Esophagus (tissue), 2 donors: ENCODE data around the gene SBK3. TPM values are rescaled to one million over a fixed set of nuclear protein-coding genes. Genes with fewer than 3 reads are reported as not detected.

Experiments used
- H3K27ac ChIP-seq, 2 donors: one replicate each; pipeline ENCODE4 v1.5.1; 2013; ENCODE audit warnings: low read depth in 2 of 2, mild to moderate bottlenecking in 2 of 2, inconsistent platforms in 1 of 2, low read length in 1 of 2, moderate library complexity in 1 of 2
- H3K27me3 ChIP-seq, 2 donors: one replicate each; pipeline ENCODE4 v1.6.1; 2013; ENCODE audit warnings: low read length in 2 of 2, control low read depth in 1 of 2, mild to moderate bottlenecking in 1 of 2; ENCODE audit not compliant: insufficient read depth in 2 of 2, control insufficient read depth in 1 of 2
- H3K36me3 ChIP-seq, 2 donors: one replicate each; pipeline ENCODE4 v1.6.1; 2013; ENCODE audit warnings: low read length in 1 of 2; ENCODE audit not compliant: control insufficient read depth in 2 of 2, insufficient read depth in 2 of 2
- H3K4me1 ChIP-seq, 2 donors: one replicate each; pipeline ENCODE4 v1.6.1; 2013; ENCODE audit warnings: low read length in 1 of 2; ENCODE audit not compliant: control insufficient read depth in 2 of 2, insufficient read depth in 2 of 2
- H3K4me3 ChIP-seq, 2 donors: one replicate each; pipeline ENCODE4 v1.5.1; 2013; ENCODE audit warnings: low read length in 2 of 2, mild to moderate bottlenecking in 2 of 2, low read depth in 1 of 2, moderate library complexity in 1 of 2
- H3K9me3 ChIP-seq, 2 donors: one replicate each; pipeline ENCODE4 v1.6.1; 2013; ENCODE audit warnings: mild to moderate bottlenecking in 2 of 2, low read depth in 1 of 2, low read length in 1 of 2, moderate library complexity in 1 of 2; ENCODE audit not compliant: control insufficient read depth in 2 of 2, insufficient read depth in 1 of 2
- WGBS, 2 donors: extraction: QIAGEN DNeasy Blood & Tissue Kit; methylation state at CpG; one replicate each; pipeline ENCODE4 v1.1.7; 2013; 5-methylcytosine and 5-hydroxymethylcytosine counted together
- polyA plus RNA-seq, 2 donors: library from polyadenylated mRNA; stranded (reverse); fragments of 200-250 nt; gene quantifications; one replicate each; pipeline ENCODE4 v1.2.3, GENCODE V29; 2013
- donor health status: healthy with polysubstance abuse.
- donor health status: Bipolar disorder and iron deficiency.

The SBK3 gene
- polyA plus RNA-seq, 2 donors: 0.09 to 0.18 TPM

DNA sequence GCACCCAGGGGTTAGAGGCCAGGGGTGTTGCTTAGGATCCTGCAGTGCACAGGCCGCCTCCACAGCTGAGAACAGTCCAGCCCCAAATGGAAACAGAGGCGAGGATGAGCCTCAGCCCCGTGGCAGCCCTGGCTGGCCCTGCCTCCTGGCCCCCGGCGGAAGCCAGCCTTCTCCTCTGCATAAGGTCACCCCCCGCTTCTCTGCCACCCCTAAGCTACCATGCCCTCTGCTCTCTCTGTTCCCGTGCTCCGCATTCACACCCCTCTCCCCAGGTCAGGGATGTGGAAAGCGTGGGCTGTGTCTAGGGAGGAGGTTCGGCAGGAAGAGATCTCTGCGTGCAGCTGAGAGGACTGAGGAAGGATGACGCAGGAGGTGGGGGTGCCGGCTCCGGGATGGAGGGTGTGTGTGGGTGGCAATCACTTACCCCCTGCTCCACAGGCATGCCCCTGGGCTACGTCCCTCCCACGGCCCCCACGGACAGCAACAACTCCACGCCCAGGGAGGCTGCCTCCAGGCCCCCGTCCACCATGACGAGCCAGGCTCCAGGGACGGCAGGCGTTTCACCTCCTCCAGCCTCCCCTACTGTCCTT, 51.1 kb downstream of the SBK3 start:
- WGBS, 2 donors: 40 to 43% methylated on average over 19 to 22 of the region's 22 CpGs
- Histone ChIP-seq H3K27me3 (no peaks in the 10 kb centered on the region), H3K36me3 (no peaks in the 10 kb centered on the region), H3K4me3 (no peak overlapping the region), H3K9me3 (no peaks in the 10 kb centered on the region), H3K27ac (peak overlapping the region in 1 of 2 donors; percentile 34), H3K4me1 (peaks cover 3 to 8% of the 10 kb centered on the region in 2 donors)

DNA sequence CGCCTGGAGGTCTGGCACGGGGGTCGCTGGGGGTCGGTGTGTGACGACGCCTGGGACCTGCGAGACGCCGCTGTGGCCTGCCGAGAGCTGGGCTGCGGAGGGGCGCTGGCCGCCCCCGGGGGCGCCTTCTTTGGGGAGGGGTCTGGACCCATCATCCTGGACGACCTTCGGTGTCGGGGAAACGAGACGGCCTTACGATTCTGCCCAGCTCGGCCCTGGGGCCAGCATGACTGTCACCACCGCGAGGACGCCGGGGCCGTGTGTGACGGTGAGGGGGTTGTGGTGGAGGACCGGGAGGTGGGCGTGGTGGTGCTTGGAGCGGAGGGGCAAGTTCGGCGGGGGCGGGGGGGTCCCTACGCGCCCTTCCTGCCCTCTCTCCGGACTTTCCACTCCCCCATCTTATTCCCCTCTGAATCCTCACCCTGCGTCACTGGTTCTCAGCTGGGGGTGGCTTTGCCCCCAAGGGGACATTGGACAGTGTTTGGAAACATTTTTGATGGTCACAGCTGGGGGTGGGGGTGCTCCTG, 51.6 kb downstream of the SBK3 start:
- 52 to 59% methylated on average over 30 to 38 of the region's 38 CpGs for WGBS, 2 donors
- H3K4me1 ChIP-seq: peaks cover 3 to 8% of the 10 kb centered on the region in 2 donors
- no peaks in the 10 kb centered on the region for H3K27me3 ChIP-seq
- H3K27ac ChIP-seq: peak overlapping the region in 1 of 2 donors; percentile 38
- H3K9me3 ChIP-seq: no peaks in the 10 kb centered on the region
- H3K4me3 ChIP-seq: no peak overlapping the region
- H3K36me3 ChIP-seq: no peaks in the 10 kb centered on the region

DNA sequence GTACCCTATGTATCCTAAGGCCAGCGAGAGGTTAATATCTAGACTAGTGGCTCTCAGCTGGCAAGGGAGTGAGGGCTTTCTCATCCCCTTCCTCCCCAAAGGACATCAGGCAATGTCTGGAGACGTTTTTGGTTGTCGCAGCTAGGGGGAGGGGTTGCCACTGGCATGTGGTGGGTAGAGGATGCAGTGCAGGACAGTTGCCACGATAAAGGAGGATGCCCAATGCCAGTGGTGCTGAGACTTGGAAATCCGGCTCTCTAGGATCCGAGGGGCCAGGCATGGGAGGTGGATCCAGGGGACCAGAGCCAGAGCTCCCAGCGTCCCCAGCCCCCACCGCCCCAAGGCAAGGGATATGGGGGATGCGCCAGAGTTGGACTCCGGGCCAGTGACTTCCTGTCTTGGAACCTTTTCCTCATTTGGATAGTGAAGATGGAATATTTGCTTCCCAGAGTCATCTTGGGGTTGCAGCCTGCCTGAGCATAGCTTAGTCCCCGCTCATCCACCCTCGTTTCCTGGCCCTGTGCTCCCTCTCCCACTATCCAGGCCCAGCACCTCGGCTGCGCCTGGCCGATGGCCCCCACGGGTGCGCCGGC, 52.2 kb downstream of the SBK3 start:
- Histone ChIP-seq H3K36me3 (no peaks in the 10 kb centered on the region), H3K9me3 (no peaks in the 10 kb centered on the region), H3K27ac (peak overlapping the region in 1 of 2 donors; percentile 38), H3K4me1 (peaks cover 3 to 8% of the 10 kb centered on the region in 2 donors), H3K4me3 (no peak overlapping the region), H3K27me3 (no peaks in the 10 kb centered on the region)
- 38 to 51% methylated on average over 17 to 18 of the region's 18 CpGs for WGBS, 2 donors

DNA sequence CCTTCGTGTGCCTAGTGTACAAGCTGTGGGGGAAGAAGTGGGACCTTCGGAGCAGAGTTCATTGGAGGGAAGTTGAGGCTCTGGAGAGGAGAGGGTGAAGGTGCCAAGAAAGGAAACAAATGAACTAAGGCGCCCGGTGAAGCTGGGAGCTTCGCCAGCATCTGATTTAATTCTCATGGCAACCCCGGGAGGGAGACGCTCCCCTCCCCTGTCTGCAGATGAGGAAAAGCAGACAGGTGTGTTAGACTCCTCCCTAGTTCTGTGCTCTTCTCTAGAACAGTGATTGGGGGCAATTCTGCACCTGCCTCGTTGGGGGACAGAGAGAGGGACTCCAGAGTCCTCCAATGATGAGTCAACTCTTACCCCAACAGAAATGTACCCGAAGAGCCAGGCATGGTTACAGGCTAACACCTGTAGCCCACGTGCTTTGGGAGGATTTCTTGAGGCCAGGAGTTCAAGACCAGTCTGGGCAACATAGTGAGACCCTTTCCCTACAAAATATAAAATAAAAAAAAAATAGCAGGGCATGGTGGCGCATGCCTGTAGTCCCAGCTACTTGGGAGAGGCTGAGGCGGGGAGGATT, 52.9 kb downstream of the SBK3 start:
- peaks cover 3 to 8% of the 10 kb centered on the region in 2 donors for H3K4me1 ChIP-seq
- whole genome bisulfite sequencing, 2 donors: 32 to 46% methylated on average over 12 of the region's 12 CpGs
- H3K9me3 ChIP-seq: no peaks in the 10 kb centered on the region
- H3K4me3 ChIP-seq: no peak overlapping the region
- H3K27ac ChIP-seq: no peak overlapping the region
- H3K27me3 ChIP-seq: no peaks in the 10 kb centered on the region
- no peaks in the 10 kb centered on the region for H3K36me3 ChIP-seq

DNA sequence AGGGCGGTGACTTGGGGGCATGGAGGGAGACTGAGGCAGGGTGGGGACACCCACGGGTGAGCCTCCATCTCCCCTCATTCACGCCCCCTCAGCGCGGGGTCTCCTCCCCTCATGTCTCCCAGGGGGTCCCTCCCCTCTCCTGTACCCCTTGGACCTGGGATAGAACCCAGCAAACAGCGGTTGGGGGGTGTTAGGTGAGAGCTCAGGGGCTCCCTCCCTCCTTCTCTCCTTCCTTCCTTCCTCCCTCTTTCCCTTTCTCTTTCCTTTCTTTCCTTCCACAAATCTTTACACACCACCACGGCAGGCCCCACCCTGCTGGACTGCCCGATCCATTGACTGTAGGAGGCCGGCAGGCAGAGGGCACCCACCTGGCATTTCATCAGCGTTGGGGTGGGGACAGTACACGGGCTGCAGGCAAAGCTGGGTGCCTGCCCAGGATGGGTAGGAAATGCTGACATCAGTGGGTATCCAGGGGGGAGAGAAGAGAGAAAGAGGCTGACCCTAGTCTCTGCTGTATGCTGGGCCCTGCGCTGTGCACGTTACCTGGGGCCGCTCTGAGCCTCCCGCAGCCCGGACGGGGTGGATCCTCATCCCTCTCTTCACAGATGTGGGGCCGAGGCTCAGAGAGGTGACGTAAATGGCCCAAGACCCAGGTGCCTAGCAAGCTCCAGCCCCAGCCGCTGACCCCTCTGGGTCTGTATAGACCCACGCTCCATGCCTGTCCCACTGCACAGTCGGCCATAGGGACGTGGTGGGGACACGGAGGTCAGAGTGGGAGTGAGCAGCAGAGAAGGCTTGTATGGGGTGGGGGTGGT, 53.6 kb downstream of the SBK3 start:
- no peaks in the 10 kb centered on the region for H3K9me3 ChIP-seq

More for the DNA sequence above, 53.6 kb downstream of the SBK3 start:
- H3K36me3 ChIP-seq: no peaks in the 10 kb centered on the region
- H3K4me1 ChIP-seq: peaks cover 5 to 8% of the 10 kb centered on the region in 2 donors
- H3K27me3 ChIP-seq: no peaks in the 10 kb centered on the region
- WGBS, 2 donors: 53 to 60% methylated on average over 24 of the region's 24 CpGs
- H3K4me3 ChIP-seq: no peak overlapping the region
- peak overlapping the region in 1 of 2 donors; percentile 28 for H3K27ac ChIP-seq

Other genes starting within 250 kb of the SBK3 start
- under 1 TPM in 1 of 2 donors, not detected in 1; 0.12 TPM for gene TMEM150B, start 220.2 kb downstream of the SBK3 start, polyA plus RNA-seq
- 1 to 10 TPM; 5.0 to 9.4 TPM for gene KMT5C, start 205.7 kb downstream of the SBK3 start, polyA plus RNA-seq
- under 1 TPM; 0.48 to 0.53 TPM for gene COX6B2, start 190.8 kb downstream of the SBK3 start, polyA plus RNA-seq
- gene GARIN5B, start 182.3 kb downstream of the SBK3 start, polyA plus RNA-seq: not detected
- gene IL11, start 175.1 kb downstream of the SBK3 start, polyA plus RNA-seq: under 1 TPM; 0.47 to 0.51 TPM
- not detected for gene TMEM190, start 168.7 kb downstream of the SBK3 start, polyA plus RNA-seq
- under 1 TPM; 0.49 to 0.98 TPM for gene TMEM238, start 161.3 kb downstream of the SBK3 start, polyA plus RNA-seq
- 1,000 to 10,000 TPM; 2,179 to 2,435 TPM for gene RPL28, start 159.6 kb downstream of the SBK3 start, polyA plus RNA-seq
- 10 to 100 TPM; 12.8 to 24.1 TPM for gene UBE2S, start 137.8 kb downstream of the SBK3 start, polyA plus RNA-seq
- under 1 TPM in 1 of 2 donors, not detected in 1; 0.01 TPM for gene SHISA7, start 102.2 kb downstream of the SBK3 start, polyA plus RNA-seq
- 10 to 100 TPM; 38.6 to 95.2 TPM for gene ISOC2, start 83.9 kb downstream of the SBK3 start, polyA plus RNA-seq
- under 1 TPM in 1 of 2 donors, not detected in 1; 0.04 TPM for gene C19orf85, start 80.8 kb downstream of the SBK3 start, polyA plus RNA-seq
- gene ZNF628, start 68.9 kb downstream of the SBK3 start, polyA plus RNA-seq: 1 to 10 TPM; 3.8 to 7.0 TPM
- gene NAT14, start 60.4 kb downstream of the SBK3 start, polyA plus RNA-seq: 1 to 10 TPM; 4.2 to 6.8 TPM
- 1 to 10 TPM in 1 of 2 donors, under 1 TPM in 1; 0.92 to 1.0 TPM for gene SSC5D, start 57.1 kb downstream of the SBK3 start, polyA plus RNA-seq
- not detected for gene SBK2, start 8.4 kb downstream of the SBK3 start, polyA plus RNA-seq
- 1 to 10 TPM; 3.4 to 4.4 TPM for gene ZNF579, start 35.3 kb upstream of the SBK3 start, polyA plus RNA-seq
- gene FIZ1, start 54.0 kb upstream of the SBK3 start, polyA plus RNA-seq: 10 to 100 TPM in 1 of 2 donors, 1 to 10 TPM in 1; 7.2 to 10.9 TPM
- 10 to 100 TPM; 24.6 to 30.5 TPM for gene ZNF524, start 54.7 kb upstream of the SBK3 start, polyA plus RNA-seq
- 1 to 10 TPM; 4.3 to 5.9 TPM for gene ZNF865, start 60.1 kb upstream of the SBK3 start, polyA plus RNA-seq
- 1 to 10 TPM; 5.2 to 5.9 TPM for gene ZNF784, start 79.0 kb upstream of the SBK3 start, polyA plus RNA-seq
- gene ZNF580, start 95.5 kb upstream of the SBK3 start, polyA plus RNA-seq: 10 to 100 TPM; 12.8 to 14.2 TPM
- 10 to 100 TPM; 10.3 to 16.6 TPM for gene ZNF581, start 98.1 kb upstream of the SBK3 start, polyA plus RNA-seq
- 1 to 10 TPM; 5.6 to 9.1 TPM for gene CCDC106, start 102.7 kb upstream of the SBK3 start, polyA plus RNA-seq
- gene U2AF2, start 109.5 kb upstream of the SBK3 start, polyA plus RNA-seq: 100 to 1,000 TPM; 110 to 120 TPM
- gene EPN1, start 129.7 kb upstream of the SBK3 start, polyA plus RNA-seq: 10 to 100 TPM; 79.1 to 83.0 TPM
- gene NLRP9, start 192.9 kb upstream of the SBK3 start, polyA plus RNA-seq: not detected
- not detected for gene RFPL4A, start 213.6 kb upstream of the SBK3 start, polyA plus RNA-seq
- gene RFPL4AL1, start 223.6 kb upstream of the SBK3 start, polyA plus RNA-seq: not detected